Umbilical cord (tissue), 2 donors: Measurements from ENCODE around the gene MYO1D. TPM values are rescaled to one million over a fixed set of nuclear protein-coding genes. Genes with fewer than 3 reads are reported as not detected.

Experiments used
- DNase-seq: peaks from one replicate; pipeline ENCODE4 v3.0.0-alpha.2; 2015; ENCODE audit warnings: low spot score
- total RNA-seq: library from RNA; depleted of rRNA; stranded (reverse); fragments of >200 nt; gene quantifications from one replicate; pipeline ENCODE4 v1.2.3, GENCODE V29; 2014; ENCODE audit warnings: low replicate concordance; ENCODE audit not compliant: insufficient read depth

MYO1D gene
- total RNA-seq, 1 donor from 2014 or later = 48.9 TPM

- no peak for DNase-seq
Observed at GRCh38 chr17:32627239-32627996, 249.5 kb downstream of the MYO1D start.

- DNase-seq = no peak
Observed at GRCh38 chr17:32626379-32626791, 250.5 kb downstream of the MYO1D start.

GRCh38 chr17:32625971-32626370, 251.0 kb downstream of the MYO1D start:
- no peak for DNase-seq

- DNase-seq = no peak
Observed at GRCh38 chr17:32623196-32623595, 253.7 kb downstream of the MYO1D start.

GRCh38 chr17:32622540-32622939, 254.4 kb downstream of the MYO1D start:
- no peak for DNase-seq

GRCh38 chr17:32621612-32622312, 255.2 kb downstream of the MYO1D start:
- no peak for DNase-seq

GRCh38 chr17:32615326-32615725, 261.6 kb downstream of the MYO1D start:
- no peak for DNase-seq

- DNase-seq = no peak
Observed at GRCh38 chr17:32610943-32611342, 266.0 kb downstream of the MYO1D start.

GRCh38 chr17:32609884-32610650, 266.9 kb downstream of the MYO1D start:
- no peak for DNase-seq

- no peak for DNase-seq
Observed at GRCh38 chr17:32609085-32609484, 267.8 kb downstream of the MYO1D start.

GRCh38 chr17:32608267-32608666, 268.7 kb downstream of the MYO1D start:
- DNase-seq = no peak

GRCh38 chr17:32604966-32605365, 272.0 kb downstream of the MYO1D start:
- DNase-seq = no peak

GRCh38 chr17:32602396-32602795, 274.5 kb downstream of the MYO1D start:
- DNase-seq = no peak

GRCh38 chr17:32601866-32602265, 275.1 kb downstream of the MYO1D start:
- no peak for DNase-seq

GRCh38 chr17:32596628-32597027, 280.3 kb downstream of the MYO1D start:
- DNase-seq = peak; percentile 5

- DNase-seq = no peak
Observed at GRCh38 chr17:32596206-32596605, 280.7 kb downstream of the MYO1D start.

- no peak for DNase-seq
Observed at GRCh38 chr17:32593003-32593402, 283.9 kb downstream of the MYO1D start.

GRCh38 chr17:32591405-32591804, 285.5 kb downstream of the MYO1D start:
- no peak for DNase-seq

GRCh38 chr17:32590974-32591373, 285.9 kb downstream of the MYO1D start:
- no peak for DNase-seq

GRCh38 chr17:32588982-32589381, 287.9 kb downstream of the MYO1D start:
- DNase-seq = no peak

- no peak for DNase-seq
Observed at GRCh38 chr17:32588135-32588534, 288.8 kb downstream of the MYO1D start.

- DNase-seq = no peak
Observed at GRCh38 chr17:32586666-32587065, 290.3 kb downstream of the MYO1D start.
